ENCODE measurements around the gene HDAC4.

HDAC4 gene

GRCh38 chr2:239398521-239398921 lies 2.3 kb downstream of the HDAC4 start:
- Histone ChIP-seq H3K9me3 (ENCODE audit: control insufficient read depth, insufficient read depth, low read depth, low read length) (no peaks in the 10 kb centered on the region), H3K4me1 (ENCODE audit: control insufficient read depth, insufficient read depth, low read length) (peaks cover 19% of the 10 kb centered on the region; the same call in 1 of the 2 replicates), H3K27ac (ENCODE audit: extremely low read depth, low read depth, low read length) (no peak overlapping the region), H3K4me3 (ENCODE audit: low read depth, low read length) (no peak overlapping the region), H3K36me3 (ENCODE audit: control insufficient read depth in 2 of 2, insufficient read depth in 1 of 2, low read length in 2 of 2) (no peaks in the 10 kb centered on the region)
- no peak for TF ChIP-seq ZNF350 (tag by site-specific recombination; IDR thresholded peaks at IDR 0.05)
- TF ChIP-seq ZNF23 (tag by site-specific recombination; IDR thresholded peaks at IDR 0.05; ENCODE audit: borderline replicate concordance): no peak
- TF ChIP-seq ZNF677 (tag by site-specific recombination; IDR thresholded peaks at IDR 0.05): no peak
- no peak for TF ChIP-seq ZNF394 (tag by site-specific recombination; IDR thresholded peaks at IDR 0.05; ENCODE audit: borderline replicate concordance)
- TF ChIP-seq ZNF791 (tag by site-specific recombination; IDR thresholded peaks at IDR 0.05): no peak
- no peak for TF ChIP-seq ZFP37 (tag by site-specific recombination; IDR thresholded peaks at IDR 0.05)
- no peak for TF ChIP-seq ZNF561 (tag by site-specific recombination; IDR thresholded peaks at IDR 0.05; ENCODE audit: borderline replicate concordance)
- TF ChIP-seq, protein P1, sequence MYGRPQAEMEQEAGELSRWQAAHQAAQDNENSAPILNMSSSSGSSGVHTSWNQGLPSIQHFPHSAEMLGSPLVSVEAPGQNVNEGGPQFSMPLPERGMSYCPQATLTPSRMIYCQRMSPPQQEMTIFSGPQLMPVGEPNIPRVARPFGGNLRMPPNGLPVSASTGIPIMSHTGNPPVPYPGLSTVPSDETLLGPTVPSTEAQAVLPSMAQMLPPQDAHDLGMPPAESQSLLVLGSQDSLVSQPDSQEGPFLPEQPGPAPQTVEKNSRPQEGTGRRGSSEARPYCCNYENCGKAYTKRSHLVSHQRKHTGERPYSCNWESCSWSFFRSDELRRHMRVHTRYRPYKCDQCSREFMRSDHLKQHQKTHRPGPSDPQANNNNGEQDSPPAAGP (tag by site-specific recombination; IDR thresholded peaks at IDR 0.05): no peak
- no peak for TF ChIP-seq ZNF426 (tag by site-specific recombination; IDR thresholded peaks at IDR 0.05)
- no peak for TF ChIP-seq ZNF548 (tag by site-specific recombination; IDR thresholded peaks at IDR 0.05)
- no peak for TF ChIP-seq ZNF114 (tag by site-specific recombination; IDR thresholded peaks at IDR 0.05)
- TF ChIP-seq, protein P2, sequence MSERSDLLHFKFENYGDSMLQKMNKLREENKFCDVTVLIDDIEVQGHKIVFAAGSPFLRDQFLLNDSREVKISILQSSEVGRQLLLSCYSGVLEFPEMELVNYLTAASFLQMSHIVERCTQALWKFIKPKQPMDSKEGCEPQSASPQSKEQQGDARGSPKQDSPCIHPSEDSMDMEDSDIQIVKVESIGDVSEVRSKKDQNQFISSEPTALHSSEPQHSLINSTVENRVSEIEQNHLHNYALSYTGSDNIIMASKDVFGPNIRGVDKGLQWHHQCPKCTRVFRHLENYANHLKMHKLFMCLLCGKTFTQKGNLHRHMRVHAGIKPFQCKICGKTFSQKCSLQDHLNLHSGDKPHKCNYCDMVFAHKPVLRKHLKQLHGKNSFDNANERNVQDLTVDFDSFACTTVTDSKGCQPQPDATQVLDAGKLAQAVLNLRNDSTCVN (tag by site-specific recombination; optimal IDR thresholded peaks at IDR 0.05): no peak
- TF ChIP-seq, protein P3, sequence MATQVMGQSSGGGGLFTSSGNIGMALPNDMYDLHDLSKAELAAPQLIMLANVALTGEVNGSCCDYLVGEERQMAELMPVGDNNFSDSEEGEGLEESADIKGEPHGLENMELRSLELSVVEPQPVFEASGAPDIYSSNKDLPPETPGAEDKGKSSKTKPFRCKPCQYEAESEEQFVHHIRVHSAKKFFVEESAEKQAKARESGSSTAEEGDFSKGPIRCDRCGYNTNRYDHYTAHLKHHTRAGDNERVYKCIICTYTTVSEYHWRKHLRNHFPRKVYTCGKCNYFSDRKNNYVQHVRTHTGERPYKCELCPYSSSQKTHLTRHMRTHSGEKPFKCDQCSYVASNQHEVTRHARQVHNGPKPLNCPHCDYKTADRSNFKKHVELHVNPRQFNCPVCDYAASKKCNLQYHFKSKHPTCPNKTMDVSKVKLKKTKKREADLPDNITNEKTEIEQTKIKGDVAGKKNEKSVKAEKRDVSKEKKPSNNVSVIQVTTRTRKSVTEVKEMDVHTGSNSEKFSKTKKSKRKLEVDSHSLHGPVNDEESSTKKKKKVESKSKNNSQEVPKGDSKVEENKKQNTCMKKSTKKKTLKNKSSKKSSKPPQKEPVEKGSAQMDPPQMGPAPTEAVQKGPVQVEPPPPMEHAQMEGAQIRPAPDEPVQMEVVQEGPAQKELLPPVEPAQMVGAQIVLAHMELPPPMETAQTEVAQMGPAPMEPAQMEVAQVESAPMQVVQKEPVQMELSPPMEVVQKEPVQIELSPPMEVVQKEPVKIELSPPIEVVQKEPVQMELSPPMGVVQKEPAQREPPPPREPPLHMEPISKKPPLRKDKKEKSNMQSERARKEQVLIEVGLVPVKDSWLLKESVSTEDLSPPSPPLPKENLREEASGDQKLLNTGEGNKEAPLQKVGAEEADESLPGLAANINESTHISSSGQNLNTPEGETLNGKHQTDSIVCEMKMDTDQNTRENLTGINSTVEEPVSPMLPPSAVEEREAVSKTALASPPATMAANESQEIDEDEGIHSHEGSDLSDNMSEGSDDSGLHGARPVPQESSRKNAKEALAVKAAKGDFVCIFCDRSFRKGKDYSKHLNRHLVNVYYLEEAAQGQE (tag by site-specific recombination; IDR thresholded peaks at IDR 0.05): no peak
- TF ChIP-seq ATF2 (tag by site-specific recombination; IDR thresholded peaks at IDR 0.05; ENCODE audit: low read depth): no peak
- no peak for TF ChIP-seq ZNF664 (tag by site-specific recombination; IDR thresholded peaks at IDR 0.05)
- TF ChIP-seq ZNF658 (tag by site-specific recombination; IDR thresholded peaks at IDR 0.05): no peak
- TF ChIP-seq ZNF521 (tag by site-specific recombination; IDR thresholded peaks at IDR 0.05): no peak
- TF ChIP-seq ZNF768 (tag by site-specific recombination; IDR thresholded peaks at IDR 0.05): no peak
- no peak for TF ChIP-seq ZNF202 (tag by site-specific recombination; IDR thresholded peaks at IDR 0.05; ENCODE audit: borderline replicate concordance)
- no peak for TF ChIP-seq GLI2 (tag by site-specific recombination; IDR thresholded peaks at IDR 0.05; ENCODE audit: borderline replicate concordance, low read depth)
- POLR2A ChIA-PET: no interaction called here
- CTCF ChIA-PET: interaction anchor here (1.3 kb wide), 1 partner anchor 254 kb away, joined by 4 read pairs; no protein-coding TSS in a partner anchor
